AG09309 (cell line): Measurements from ENCODE around the gene LRRIQ3.
"Not testable (repeated sequence)": the region's sequence is repeated elsewhere in the genome, so short reads cannot be mapped to it uniquely, and the experiment has no call there.

Source experiments
- DNase-seq: peaks from one replicate; pipeline ENCODE4 v3.0.0-alpha.2; 2010; ENCODE audit warnings: low read depth
- H3K4me3 ChIP-seq: 2 replicates; pipeline ENCODE4 v1.5.1; 2011; ENCODE audit warnings: mild to moderate bottlenecking, low read depth, low read length, moderate library complexity; ENCODE audit not compliant: control insufficient read depth
- TF ChIP-seq, protein P1 (sequence below): IDR thresholded peaks from 2 replicates; pipeline ENCODE4 v1.5.1; 2011; ENCODE audit warnings: mild to moderate bottlenecking, low read depth, low read length, inconsistent platforms; ENCODE audit not compliant: insufficient read depth, control insufficient read depth; ENCODE audit errors: missing control alignments

The LRRIQ3 gene

DNA sequence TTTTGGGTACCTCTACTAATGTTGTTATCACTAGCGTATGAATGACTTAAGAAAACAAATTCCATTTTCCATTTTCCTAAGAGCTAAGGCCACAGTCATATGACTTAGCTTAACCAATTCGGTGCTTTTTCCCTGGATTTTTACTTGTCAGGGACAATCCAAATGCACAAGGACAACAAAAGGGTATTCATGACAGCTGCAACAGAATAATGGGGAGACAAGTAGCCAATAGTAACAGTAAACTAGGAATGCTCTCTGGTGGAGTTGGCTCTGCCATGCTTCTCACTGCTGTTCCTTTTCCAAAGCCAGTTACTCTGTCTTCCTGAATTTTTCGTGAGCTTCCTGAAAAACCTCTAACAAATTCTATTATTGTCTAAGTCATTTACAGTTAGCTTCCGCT, 52.9 kb downstream of the LRRIQ3 start:
- DNase-seq, result no peak
- H3K4me3 ChIP-seq, result no peak overlapping the region
- TF ChIP-seq, protein P1, sequence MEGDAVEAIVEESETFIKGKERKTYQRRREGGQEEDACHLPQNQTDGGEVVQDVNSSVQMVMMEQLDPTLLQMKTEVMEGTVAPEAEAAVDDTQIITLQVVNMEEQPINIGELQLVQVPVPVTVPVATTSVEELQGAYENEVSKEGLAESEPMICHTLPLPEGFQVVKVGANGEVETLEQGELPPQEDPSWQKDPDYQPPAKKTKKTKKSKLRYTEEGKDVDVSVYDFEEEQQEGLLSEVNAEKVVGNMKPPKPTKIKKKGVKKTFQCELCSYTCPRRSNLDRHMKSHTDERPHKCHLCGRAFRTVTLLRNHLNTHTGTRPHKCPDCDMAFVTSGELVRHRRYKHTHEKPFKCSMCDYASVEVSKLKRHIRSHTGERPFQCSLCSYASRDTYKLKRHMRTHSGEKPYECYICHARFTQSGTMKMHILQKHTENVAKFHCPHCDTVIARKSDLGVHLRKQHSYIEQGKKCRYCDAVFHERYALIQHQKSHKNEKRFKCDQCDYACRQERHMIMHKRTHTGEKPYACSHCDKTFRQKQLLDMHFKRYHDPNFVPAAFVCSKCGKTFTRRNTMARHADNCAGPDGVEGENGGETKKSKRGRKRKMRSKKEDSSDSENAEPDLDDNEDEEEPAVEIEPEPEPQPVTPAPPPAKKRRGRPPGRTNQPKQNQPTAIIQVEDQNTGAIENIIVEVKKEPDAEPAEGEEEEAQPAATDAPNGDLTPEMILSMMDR, result no peak

GRCh38 chr1:74117370-74117769, 80.6 kb downstream of the LRRIQ3 start:
- not testable (repeated sequence) for H3K4me3 ChIP-seq, DNase-seq

DNA sequence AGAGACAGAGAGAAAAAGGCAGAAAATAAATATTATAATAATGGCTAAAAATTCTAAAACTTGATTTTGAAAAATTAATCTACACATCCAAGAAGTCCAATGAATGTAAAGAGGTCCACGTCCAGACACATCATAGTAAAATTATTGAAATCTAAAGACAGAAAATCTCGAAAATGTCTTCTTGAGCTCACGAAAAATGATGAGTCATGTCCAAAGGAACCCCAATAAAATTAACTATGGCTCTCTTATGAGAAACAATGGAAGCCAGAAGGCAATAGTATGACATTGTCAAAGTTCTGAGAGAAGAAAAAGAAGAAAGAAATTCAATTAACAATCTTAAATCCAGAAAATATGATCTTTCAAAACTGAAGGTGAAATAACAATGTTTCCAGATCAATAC, 84.6 kb downstream of the LRRIQ3 start:
- no peak overlapping the region for H3K4me3 ChIP-seq
- DNase-seq, result no peak
- TF ChIP-seq, protein P1, result no peak

DNA sequence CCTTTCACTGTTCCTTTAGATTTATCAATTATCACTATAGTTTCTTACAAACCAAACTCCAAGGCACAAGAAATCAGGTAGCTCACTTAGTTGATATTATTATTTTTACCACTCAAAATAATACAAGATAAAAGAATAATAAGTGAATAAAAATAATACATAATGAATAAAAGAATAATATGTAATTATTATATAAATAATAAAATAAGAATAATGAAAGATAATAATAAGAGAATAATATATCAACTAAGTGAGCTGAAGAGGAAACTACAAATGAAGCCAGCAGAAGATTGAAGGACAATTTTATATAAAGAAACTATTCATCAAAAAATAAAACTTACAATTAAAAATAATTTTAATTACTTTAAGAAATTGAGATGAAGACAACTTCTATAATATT, 90.6 kb downstream of the LRRIQ3 start:
- H3K4me3 ChIP-seq, result no peak overlapping the region
- DNase-seq, result no peak
- TF ChIP-seq, protein P1, result no peak

DNA sequence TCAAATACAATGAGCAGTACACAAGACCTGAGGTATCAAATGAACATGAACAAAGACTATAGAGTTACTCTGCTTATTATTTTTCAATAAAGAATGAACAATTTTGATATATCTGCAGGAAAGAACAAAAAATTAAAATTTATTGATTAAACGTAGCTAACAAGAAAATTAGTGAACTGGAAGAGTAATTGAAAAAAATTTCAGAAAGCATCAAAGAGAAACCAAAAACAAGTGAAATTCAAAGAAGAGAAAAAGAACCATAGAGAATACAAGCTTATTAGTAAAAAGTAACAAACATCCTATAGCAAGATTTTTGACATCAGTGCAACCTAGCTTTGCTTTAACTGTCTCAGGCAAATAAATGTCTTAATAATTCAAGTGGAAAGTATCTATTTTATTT, 106.6 kb downstream of the LRRIQ3 start:
- TF ChIP-seq, protein P1, result no peak
- no peak for DNase-seq
- H3K4me3 ChIP-seq, result no peak overlapping the region

DNA sequence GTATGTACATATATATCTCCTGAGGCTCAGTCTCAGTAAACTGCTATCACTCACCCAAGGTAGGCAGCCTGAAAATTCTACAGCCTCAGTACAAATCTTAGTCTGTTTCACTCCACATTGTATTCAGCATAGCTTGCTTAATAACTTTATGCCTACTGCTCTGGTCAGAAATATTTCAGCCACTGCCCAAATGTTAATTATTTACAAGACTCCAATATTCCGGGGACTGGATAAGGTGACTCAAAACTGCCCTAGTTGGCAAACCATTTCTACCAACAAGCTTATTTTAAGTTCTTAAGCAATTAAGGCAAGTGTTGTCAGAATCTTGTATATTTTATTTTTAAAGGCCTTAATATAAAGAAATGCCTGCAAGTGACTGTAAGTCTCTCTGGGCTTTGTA, 114.8 kb downstream of the LRRIQ3 start:
- no peak overlapping the region for H3K4me3 ChIP-seq
- TF ChIP-seq, protein P1, result no peak
- no peak for DNase-seq

GRCh38 chr1:74065081-74065480, 132.9 kb downstream of the LRRIQ3 start:
- no peak for DNase-seq
- TF ChIP-seq, protein P1, result no peak
- no peak overlapping the region for H3K4me3 ChIP-seq

- TF ChIP-seq, protein P1, result no peak
- no peak for DNase-seq
- no peak overlapping the region for H3K4me3 ChIP-seq
Observed at GRCh38 chr1:74057719-74058118, 140.3 kb downstream of the LRRIQ3 start.
